ENCODE data around the gene EPHA8. TPM values are rescaled to one million over a fixed set of nuclear protein-coding genes. Genes with fewer than 3 reads are reported as not detected.

The EPHA8 gene
- total and polyA plus RNA-seq, 2 of the 13 experiments (the other 11 are each of a cell fraction or from before 2014, with no cell fraction given) = not detected

- TF ChIP-seq ZNF513 (CRISPR knock-in tag; conservative IDR thresholded peaks at IDR 0.05) = no peak
- no peak for TF ChIP-seq YY1 (IDR thresholded peaks at IDR 0.05; ENCODE audit: insufficient read depth, insufficient replicate concordance, low read depth, low read length)
- TF ChIP-seq IRF2 (CRISPR knock-in tag; IDR thresholded peaks at IDR 0.05) = peak; percentile 48; the same call in 1 of the 2 replicates
- no peak for TF ChIP-seq CCAR2 (optimal IDR thresholded peaks at IDR 0.05; ENCODE audit: low read depth, low read length)
- no peak for TF ChIP-seq ZNF276 (CRISPR knock-in tag; IDR thresholded peaks at IDR 0.05; ENCODE audit: low read depth)
- no peak for TF ChIP-seq KDM4B (CRISPR knock-in tag; IDR thresholded peaks at IDR 0.05)
- no peak for TF ChIP-seq ZNF496 (CRISPR knock-in tag; IDR thresholded peaks at IDR 0.05; ENCODE audit: insufficient replicate concordance)
- 0 out of 2 replicates have a peak, but pooled peaks have one; percentile 59 for TF ChIP-seq MTF1 (CRISPR knock-in tag; IDR thresholded peaks at IDR 0.05)
- no peak for TF ChIP-seq BRCA1 (CRISPR knock-in tag; IDR thresholded peaks at IDR 0.05)
- no peak for TF ChIP-seq NFYB (CRISPR knock-in tag; IDR thresholded peaks at IDR 0.05)
- no peak for TF ChIP-seq NR2F6 (IDR thresholded peaks at IDR 0.05)
- TF ChIP-seq NR2F6 (CRISPR knock-in tag; IDR thresholded peaks at IDR 0.05) = 0 out of 2 replicates have a peak, but pooled peaks have one; percentile 9
- peak; percentile 20; the same call in 1 of the 2 replicates for TF ChIP-seq ARID5B (CRISPR knock-in tag; IDR thresholded peaks at IDR 0.05)
- TF ChIP-seq HDAC6 (IDR thresholded peaks at IDR 0.05; ENCODE audit: low read depth, low read length) = no peak
- TF ChIP-seq ZNF33B (CRISPR knock-in tag; IDR thresholded peaks at IDR 0.05) = no peak
- TF ChIP-seq NR0B2 (CRISPR knock-in tag; IDR thresholded peaks at IDR 0.05) = no peak
- TF ChIP-seq SETDB1 (CRISPR knock-in tag; IDR thresholded peaks at IDR 0.05; ENCODE audit: borderline replicate concordance) = no peak
- no peak for TF ChIP-seq ZBTB34 (CRISPR knock-in tag; IDR thresholded peaks at IDR 0.05)
- TF ChIP-seq ZMYM3 (CRISPR knock-in tag; IDR thresholded peaks at IDR 0.05) = no peak
- no peak for TF ChIP-seq MTA3 (CRISPR knock-in tag; IDR thresholded peaks at IDR 0.05)
- TF ChIP-seq ZBTB37 (CRISPR knock-in tag; IDR thresholded peaks at IDR 0.05) = no peak
These were observed 48.2 kb downstream of the EPHA8 start (continued) for GRCh38 chr1:22611530-22611947.
